ENCODE measurements around the gene ITPA.

DNA sequence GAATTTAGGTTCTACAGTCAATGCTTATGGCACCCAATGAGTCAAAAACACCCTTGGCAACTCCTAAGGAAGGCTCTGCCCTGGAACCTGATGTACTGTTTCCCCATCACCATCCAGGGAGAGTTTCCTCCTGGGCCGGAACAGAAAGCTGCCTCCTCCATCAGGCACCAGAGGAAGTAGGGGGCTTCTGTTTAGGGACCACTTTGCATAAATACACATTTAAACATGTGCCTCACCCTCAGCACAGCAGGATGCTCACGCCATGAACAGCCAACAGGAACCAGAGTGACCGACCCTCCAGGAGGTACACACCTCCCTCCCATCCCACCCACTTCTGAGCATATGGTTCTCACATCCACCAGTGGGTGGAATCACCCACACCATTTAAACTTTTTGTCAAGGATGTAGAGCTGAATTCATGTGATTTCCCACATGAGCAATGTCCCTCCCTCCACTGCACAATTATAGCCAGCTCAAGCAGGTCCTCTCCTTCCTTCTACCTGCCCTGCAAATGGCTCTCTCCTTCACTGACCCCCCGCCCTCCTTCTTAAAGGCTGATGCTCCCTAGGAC lies 19.7 kb upstream of the ITPA start:
- TF ChIP-seq EP300 (IDR thresholded peaks at IDR 0.05; ENCODE audit: borderline replicate concordance in 1 of 2, control insufficient read depth in 1 of 2, low read depth in 2 of 2, low read length in 2 of 2), result no peak
- TF ChIP-seq, protein P1, sequence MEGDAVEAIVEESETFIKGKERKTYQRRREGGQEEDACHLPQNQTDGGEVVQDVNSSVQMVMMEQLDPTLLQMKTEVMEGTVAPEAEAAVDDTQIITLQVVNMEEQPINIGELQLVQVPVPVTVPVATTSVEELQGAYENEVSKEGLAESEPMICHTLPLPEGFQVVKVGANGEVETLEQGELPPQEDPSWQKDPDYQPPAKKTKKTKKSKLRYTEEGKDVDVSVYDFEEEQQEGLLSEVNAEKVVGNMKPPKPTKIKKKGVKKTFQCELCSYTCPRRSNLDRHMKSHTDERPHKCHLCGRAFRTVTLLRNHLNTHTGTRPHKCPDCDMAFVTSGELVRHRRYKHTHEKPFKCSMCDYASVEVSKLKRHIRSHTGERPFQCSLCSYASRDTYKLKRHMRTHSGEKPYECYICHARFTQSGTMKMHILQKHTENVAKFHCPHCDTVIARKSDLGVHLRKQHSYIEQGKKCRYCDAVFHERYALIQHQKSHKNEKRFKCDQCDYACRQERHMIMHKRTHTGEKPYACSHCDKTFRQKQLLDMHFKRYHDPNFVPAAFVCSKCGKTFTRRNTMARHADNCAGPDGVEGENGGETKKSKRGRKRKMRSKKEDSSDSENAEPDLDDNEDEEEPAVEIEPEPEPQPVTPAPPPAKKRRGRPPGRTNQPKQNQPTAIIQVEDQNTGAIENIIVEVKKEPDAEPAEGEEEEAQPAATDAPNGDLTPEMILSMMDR (IDR thresholded peaks at IDR 0.05 in 2 of 3, conservative IDR thresholded peaks at IDR 0.05 in 1 of 3; ENCODE audit: control insufficient read depth in 2 of 3, extremely low read depth in 1 of 3, insufficient read depth in 1 of 3, low read depth in 3 of 3, low read length in 3 of 3), result no peak
- no peak for TF ChIP-seq SUZ12 (IDR thresholded peaks at IDR 0.05; ENCODE audit: unreplicated experiment)
- no peak for TF ChIP-seq STAT1 (conservative IDR thresholded peaks at IDR 0.05)
- no peak for TF ChIP-seq ZNF622 (IDR thresholded peaks at IDR 0.05)
- TF ChIP-seq CBFB (IDR thresholded peaks at IDR 0.05; ENCODE audit: low read depth), result no peak
- no peak for TF ChIP-seq CHD4 (IDR thresholded peaks at IDR 0.05)
- no peak for TF ChIP-seq ZNF384 (IDR thresholded peaks at IDR 0.05; ENCODE audit: borderline replicate concordance, low read depth, low read length)
- no peak for TF ChIP-seq BACH1 (IDR thresholded peaks at IDR 0.05; ENCODE audit: borderline replicate concordance)
